ENCODE data around the gene MCEE.

DNA sequence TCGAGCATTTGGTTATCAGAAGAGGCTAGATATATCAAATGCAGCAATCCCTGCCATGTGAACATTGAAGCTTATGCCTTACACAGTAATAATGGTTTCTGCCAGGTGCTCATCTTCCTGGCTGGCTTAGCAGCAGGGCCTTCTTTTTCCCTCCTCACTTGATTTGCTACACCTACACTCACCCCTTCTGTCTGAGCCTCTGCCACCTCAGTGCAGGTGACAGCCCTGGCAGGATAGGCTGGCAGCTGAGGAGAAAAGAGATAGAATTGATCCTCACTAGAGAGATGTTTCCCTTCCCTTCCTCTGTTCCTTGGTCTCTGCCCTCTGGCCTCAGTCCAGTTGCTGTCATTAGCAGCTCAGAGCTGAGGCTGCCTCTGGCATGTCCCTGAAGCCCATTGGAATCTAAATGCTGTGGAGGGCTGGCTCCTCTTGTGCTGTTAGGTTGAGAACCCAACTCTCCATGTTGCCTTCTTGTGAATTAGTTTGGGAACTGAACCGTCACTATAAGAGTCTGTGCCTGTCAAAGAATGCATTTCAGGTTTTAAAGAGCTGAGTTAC, 18.6 kb upstream of the MCEE start:
- TF ChIP-seq, protein P1, sequence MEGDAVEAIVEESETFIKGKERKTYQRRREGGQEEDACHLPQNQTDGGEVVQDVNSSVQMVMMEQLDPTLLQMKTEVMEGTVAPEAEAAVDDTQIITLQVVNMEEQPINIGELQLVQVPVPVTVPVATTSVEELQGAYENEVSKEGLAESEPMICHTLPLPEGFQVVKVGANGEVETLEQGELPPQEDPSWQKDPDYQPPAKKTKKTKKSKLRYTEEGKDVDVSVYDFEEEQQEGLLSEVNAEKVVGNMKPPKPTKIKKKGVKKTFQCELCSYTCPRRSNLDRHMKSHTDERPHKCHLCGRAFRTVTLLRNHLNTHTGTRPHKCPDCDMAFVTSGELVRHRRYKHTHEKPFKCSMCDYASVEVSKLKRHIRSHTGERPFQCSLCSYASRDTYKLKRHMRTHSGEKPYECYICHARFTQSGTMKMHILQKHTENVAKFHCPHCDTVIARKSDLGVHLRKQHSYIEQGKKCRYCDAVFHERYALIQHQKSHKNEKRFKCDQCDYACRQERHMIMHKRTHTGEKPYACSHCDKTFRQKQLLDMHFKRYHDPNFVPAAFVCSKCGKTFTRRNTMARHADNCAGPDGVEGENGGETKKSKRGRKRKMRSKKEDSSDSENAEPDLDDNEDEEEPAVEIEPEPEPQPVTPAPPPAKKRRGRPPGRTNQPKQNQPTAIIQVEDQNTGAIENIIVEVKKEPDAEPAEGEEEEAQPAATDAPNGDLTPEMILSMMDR (IDR thresholded peaks at IDR 0.05), result no peak
- TF ChIP-seq POLR2A (IDR thresholded peaks at IDR 0.05) (no peak), EP300 (IDR thresholded peaks at IDR 0.05) (no peak)

All from tibial nerve (tissue), 4 donors.